ENCODE measurements around the gene LAMB3.

LAMB3 gene

DNA sequence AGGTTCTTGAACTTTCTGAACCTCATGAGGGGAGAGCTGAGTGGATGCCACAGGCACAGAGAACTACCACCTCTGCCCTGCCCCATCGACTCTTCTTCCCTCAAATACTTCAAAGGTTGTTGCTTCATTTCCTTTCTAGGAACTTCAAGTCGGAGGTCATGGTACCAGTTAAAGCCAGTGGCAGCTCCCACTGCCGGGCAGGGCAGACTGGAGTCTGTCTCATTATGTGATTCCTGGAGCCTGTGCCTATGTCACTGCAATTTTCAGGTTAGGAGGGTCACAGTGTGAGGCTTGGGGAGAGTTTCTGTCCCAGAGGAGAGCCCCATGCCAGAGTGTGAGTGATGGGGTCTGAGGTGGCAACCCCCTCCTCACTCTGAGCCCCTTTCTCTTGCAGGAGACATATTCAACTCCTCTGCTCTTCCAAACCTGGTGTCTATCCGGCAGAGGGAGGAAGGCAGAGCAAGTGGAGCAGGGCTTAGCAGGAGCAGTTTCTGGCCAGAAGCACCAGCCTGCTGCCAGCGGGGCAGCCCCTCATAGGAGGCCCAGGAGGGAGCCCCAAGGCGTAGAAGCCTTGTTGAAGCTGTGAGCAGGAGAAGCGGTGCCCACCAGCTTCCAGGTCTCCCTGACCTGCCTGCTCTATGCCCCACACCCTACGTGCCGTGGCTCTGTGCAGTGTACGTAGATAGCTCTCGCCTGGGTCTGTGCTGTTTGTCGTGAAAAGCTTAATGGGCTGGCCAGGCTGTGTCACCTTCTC, 39.4 kb downstream of the LAMB3 start:
- TF ChIP-seq, protein P1, sequence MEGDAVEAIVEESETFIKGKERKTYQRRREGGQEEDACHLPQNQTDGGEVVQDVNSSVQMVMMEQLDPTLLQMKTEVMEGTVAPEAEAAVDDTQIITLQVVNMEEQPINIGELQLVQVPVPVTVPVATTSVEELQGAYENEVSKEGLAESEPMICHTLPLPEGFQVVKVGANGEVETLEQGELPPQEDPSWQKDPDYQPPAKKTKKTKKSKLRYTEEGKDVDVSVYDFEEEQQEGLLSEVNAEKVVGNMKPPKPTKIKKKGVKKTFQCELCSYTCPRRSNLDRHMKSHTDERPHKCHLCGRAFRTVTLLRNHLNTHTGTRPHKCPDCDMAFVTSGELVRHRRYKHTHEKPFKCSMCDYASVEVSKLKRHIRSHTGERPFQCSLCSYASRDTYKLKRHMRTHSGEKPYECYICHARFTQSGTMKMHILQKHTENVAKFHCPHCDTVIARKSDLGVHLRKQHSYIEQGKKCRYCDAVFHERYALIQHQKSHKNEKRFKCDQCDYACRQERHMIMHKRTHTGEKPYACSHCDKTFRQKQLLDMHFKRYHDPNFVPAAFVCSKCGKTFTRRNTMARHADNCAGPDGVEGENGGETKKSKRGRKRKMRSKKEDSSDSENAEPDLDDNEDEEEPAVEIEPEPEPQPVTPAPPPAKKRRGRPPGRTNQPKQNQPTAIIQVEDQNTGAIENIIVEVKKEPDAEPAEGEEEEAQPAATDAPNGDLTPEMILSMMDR (conservative IDR thresholded peaks at IDR 0.05), result no peak
- H3K27ac ChIP-seq, result no peak overlapping the region

DNA sequence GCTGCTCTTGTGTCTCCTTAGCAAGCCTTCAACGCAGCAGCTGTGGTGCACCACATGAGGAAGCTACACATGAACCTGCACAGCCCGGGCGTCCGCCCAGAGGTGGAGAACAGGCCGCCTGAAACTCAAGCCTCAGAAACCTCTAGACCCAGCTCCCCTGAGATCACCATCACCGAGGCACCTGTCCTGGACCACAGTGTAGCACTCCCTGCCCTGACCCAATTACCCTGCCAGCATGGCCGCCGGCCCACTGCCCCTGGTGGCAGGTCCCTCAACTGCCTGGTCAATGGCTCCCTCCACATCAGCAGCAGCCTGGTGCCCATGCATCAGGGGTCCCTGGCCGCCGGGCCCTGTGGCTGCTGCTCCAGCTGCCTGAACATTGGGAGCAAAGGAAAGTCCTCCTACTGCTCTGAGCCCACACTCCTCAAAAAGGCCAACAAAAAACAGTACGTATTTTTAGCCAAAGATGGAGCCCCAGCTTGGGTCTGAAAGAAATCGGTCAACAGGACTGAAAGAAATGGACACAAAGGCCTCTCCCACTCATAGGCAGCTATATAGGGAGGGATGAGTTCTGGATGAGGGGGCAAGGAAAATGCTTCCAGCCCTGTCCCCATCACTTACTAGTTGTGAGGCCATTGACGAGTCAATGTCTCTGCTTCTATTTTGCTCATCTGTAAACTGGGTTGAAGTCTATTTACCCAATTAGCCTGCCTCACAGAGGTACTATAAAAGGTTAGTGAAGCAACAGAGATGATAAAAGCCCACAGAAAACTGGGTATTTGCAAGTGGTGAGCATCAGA, 40.3 kb downstream of the LAMB3 start:
- TF ChIP-seq, protein P1 (conservative IDR thresholded peaks at IDR 0.05), result no peak
- H3K27ac ChIP-seq, result no peak overlapping the region

DNA sequence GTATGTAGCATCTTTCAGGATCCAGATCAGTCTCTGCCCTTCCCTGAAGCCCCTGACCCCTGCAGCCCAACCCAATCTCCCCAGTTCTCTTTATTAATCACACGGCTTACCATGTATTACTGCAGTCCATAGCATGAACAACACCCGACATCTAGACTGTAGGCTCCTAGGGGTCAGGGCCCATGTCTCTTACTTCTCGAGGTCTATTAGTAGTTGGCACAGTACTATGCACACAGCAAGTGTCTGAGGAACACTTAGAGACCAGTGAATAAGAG, 41.7 kb downstream of the LAMB3 start:
- TF ChIP-seq, protein P1 (conservative IDR thresholded peaks at IDR 0.05), result no peak

DNA sequence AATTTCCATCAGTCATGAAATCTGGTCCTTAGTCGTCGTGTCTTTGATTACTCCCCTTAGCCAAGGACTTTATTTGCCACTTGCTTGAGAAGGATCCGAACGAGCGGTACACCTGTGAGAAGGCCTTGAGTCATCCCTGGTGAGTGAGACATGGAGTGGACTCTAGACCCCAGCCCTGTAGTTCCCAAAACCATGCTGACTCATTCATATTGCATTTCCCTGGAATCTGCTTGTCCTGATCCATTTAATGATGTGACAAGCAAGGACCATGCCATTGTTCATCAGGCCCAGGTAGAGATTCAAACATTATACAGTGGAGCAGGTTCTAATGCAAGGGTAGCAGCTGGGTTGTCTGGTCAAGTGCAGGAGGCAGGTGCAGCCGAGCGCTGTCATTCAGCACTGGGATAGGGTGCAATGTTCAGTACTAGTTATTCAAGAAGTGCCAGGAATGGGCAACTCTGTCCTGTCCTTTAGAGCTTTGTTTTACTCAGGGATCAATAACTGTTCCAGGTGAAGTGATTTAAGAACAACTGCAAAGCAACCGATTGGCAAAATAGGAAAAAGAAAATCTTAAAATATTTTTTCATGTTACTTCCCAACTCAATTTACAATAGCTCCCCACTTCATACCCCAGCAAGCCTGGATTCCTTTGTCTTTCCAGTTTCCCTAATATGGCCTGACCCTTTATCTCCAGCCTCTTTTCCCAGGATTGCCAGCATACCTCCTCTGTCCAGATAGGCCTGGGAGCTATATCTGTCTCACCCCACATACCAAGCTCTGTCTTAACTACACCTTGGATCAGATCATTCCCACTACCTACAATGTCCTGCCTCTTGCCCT, 42.2 kb downstream of the LAMB3 start:
- TF ChIP-seq, protein P1 (conservative IDR thresholded peaks at IDR 0.05), result no peak
- no peak overlapping the region for H3K27ac ChIP-seq

More for the DNA sequence above, 41.7 kb downstream of the LAMB3 start:
- H3K27ac ChIP-seq, result no peak overlapping the region

DNA sequence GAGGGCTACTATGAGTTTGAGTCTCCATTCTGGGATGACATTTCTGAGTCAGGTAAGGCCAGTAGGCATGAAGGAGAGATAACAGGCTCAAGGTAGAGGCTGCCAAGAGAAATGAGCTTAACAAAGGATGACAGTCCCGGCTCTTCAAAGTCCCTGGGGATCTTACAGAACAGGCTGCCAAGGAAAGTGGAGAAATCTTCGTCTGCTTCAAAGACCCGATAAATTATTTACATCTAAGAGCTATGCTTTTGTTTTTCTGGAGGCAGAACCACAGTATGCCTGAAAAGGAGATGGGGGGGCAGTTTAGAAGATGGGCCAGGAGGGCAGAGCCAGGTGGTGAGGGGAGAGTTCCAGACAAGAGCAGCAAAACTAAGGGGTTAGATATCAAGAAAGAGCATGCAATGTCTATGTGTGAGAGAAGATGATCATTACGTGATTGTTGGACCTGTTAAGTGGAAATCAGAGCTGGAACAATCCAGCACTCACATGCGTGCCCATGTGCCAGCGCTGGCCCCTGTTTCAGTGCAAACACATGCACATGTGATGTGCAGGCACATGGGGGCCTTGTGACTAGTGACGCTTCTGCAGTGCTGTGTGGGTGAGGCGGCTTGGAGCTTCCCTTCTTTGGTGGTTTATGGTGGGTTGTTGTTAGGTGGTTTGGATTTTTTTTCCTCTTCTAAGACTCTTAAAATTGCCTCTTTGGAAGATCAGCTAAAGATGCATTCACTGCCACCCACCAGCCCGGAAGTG, 43.0 kb downstream of the LAMB3 start:
- TF ChIP-seq, protein P1 (conservative IDR thresholded peaks at IDR 0.05), result no peak
- H3K27ac ChIP-seq, result no peak overlapping the region

DNA sequence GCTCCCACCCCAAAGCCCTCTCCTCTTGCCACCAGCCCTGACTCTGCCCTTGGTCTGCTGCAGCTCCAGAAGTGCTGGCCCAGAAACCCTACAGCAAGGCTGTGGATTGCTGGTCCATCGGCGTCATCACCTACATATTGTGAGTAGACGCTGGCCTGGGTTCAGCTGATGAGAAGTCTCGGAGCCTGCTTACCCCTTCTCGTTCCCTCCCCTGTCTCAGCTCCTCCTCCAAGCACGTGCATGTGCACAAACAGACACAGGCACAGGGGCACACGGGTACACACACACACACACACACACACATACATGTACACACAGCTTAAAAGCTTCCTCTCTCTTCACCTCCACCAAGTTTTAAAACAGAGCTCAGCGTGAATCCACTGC, 44.4 kb downstream of the LAMB3 start:
- H3K27ac ChIP-seq, result no peak overlapping the region
- TF ChIP-seq, protein P1 (conservative IDR thresholded peaks at IDR 0.05), result no peak

All from VCaP (cell line).